Stimulated activated CD8-positive, alpha-beta memory T cell treated with anti-CD3 and anti-CD28 coated beads, Interleukin-7, amount 100 ng/mL, for 48 hours (primary cell): ENCODE results near the gene CHIT1.

Experiments
- DNase-seq, 2 donors: peaks; one replicate each; pipeline ENCODE4 v3.0.0-alpha.2; 2020; ENCODE audit warnings: low read depth in 1 of 2; ENCODE audit errors: extremely low read depth in 1 of 2

The CHIT1 gene

GRCh38 chr1:203175827-203176241, 53.6 kb downstream of the CHIT1 start:
- no peak for DNase-seq

GRCh38 chr1:203175237-203175826, 54.1 kb downstream of the CHIT1 start, which contains the start of gene MYBPH:
Gene MYBPH (minus strand): TSS chr1:203175826. CDS start chr1:203175755, 71 bp downstream.
- no peak for DNase-seq

- DNase-seq: no peak
Observed at GRCh38 chr1:203174324-203174985, 55.0 kb downstream of the CHIT1 start.

- no peak for DNase-seq
Observed at GRCh38 chr1:203173566-203173965, 55.9 kb downstream of the CHIT1 start.

- DNase-seq: no peak
Observed at GRCh38 chr1:203173011-203173555, 56.4 kb downstream of the CHIT1 start.

GRCh38 chr1:203172184-203173010, 57.1 kb downstream of the CHIT1 start:
- peak in 1 of 2 donors; percentile 18 for DNase-seq

GRCh38 chr1:203171341-203172183, 57.9 kb downstream of the CHIT1 start:
- DNase-seq: no peak

- DNase-seq: no peak
Observed at GRCh38 chr1:203170625-203171330, 58.7 kb downstream of the CHIT1 start.

- DNase-seq: no peak
Observed at GRCh38 chr1:203169770-203170520, 59.5 kb downstream of the CHIT1 start.

- no peak for DNase-seq
Observed at GRCh38 chr1:203168991-203169390, 60.5 kb downstream of the CHIT1 start.

GRCh38 chr1:203168256-203168786, 61.2 kb downstream of the CHIT1 start:
- DNase-seq: no peak

- DNase-seq: no peak
Observed at GRCh38 chr1:203167913-203168200, 61.6 kb downstream of the CHIT1 start.

GRCh38 chr1:203167026-203167912, 62.2 kb downstream of the CHIT1 start:
- no peak for DNase-seq

GRCh38 chr1:203166192-203166940, 63.1 kb downstream of the CHIT1 start:
- no peak for DNase-seq
